Brain microvascular endothelial cell (primary cell): ENCODE results near the gene HNRNPUL2.
"Not testable (repeated sequence)": the region's sequence is repeated elsewhere in the genome, so short reads cannot be mapped to it uniquely, and the experiment has no call there.

Experiments used
- DNase-seq: peaks from one replicate; pipeline ENCODE4 v3.0.0-alpha.2; 2020
- H3K27ac ChIP-seq: fragments of 250-450 bp; sonication (Bioruptor Pico); 2 replicates; pipeline ENCODE4 v1.5.1; 2020; ENCODE audit warnings: mild to moderate bottlenecking, moderate library complexity
- H3K27me3 ChIP-seq: fragments of 250-450 bp; sonication (Bioruptor Pico); replicated peaks from 2 replicates; pipeline ENCODE4 v1.5.1; 2020; ENCODE audit warnings: mild to moderate bottlenecking
- H3K36me3 ChIP-seq: fragments of 250-450 bp; sonication (Bioruptor Pico); replicated peaks from 2 replicates; pipeline ENCODE4 v1.5.1; 2020; ENCODE audit warnings: mild to moderate bottlenecking
- H3K4me3 ChIP-seq: 2 replicates; pipeline ENCODE4 v1.5.1; 2011; ENCODE audit warnings: low read depth, mild to moderate bottlenecking, control low read depth, low read length, moderate library complexity
- CTCF ChIP-seq: IDR thresholded peaks from 2 replicates; pipeline ENCODE4 v1.5.1; 2011; ENCODE audit warnings: low read depth, mild to moderate bottlenecking, moderate library complexity, low read length, control low read depth, inconsistent platforms; ENCODE audit errors: missing control alignments
- in situ Hi-C: cut with HindIII; loops from 2 replicates; pipeline ENCODE4 v1.10.0; 2017; ENCODE audit warnings: low sequenced_read_pairs, low pct_ligation_motif_present

The HNRNPUL2 gene

GRCh38 chr11:62707277-62707861 lies 19.9 kb downstream of the HNRNPUL2 start, which contains the start of the genes BSCL2 and GNG3:
BSCL2 (minus strand) TSS chr11:62707424; CDS start chr11:62707195, 229 bp downstream.
GNG3 (plus strand) TSS chr11:62707676; CDS start chr11:62708296, 620 bp downstream.
- in situ Hi-C loops, result no loop called here
- no peak for TF ChIP-seq CTCF
- peaks cover 20% of the 10 kb centered on the region for H3K36me3 ChIP-seq
- H3K4me3 ChIP-seq, result peak within 1 kb of the TSS; percentile 55
- H3K27ac ChIP-seq, result no peak within 1 kb of the TSS
- H3K27me3 ChIP-seq, result no peaks in the 10 kb centered on the region
- DNase-seq, result no peak

GRCh38 chr11:62706850-62707247 lies 20.4 kb downstream of the HNRNPUL2 start:
- peaks cover 17% of the 10 kb centered on the region for H3K36me3 ChIP-seq
- no peaks in the 10 kb centered on the region for H3K27me3 ChIP-seq
- peak overlapping the region; percentile 55 for H3K4me3 ChIP-seq
- DNase-seq, result no peak
- in situ Hi-C loops, result no loop called here
- H3K27ac ChIP-seq, result no peak overlapping the region
- TF ChIP-seq CTCF, result no peak

- Histone ChIP-seq H3K27ac (peak overlapping the region; percentile 48), H3K27me3 (no peaks in the 10 kb centered on the region), H3K4me3 (peak overlapping the region; percentile 79), H3K36me3 (peaks cover 15% of the 10 kb centered on the region)
- no peak for TF ChIP-seq CTCF
- in situ Hi-C loops, result no loop called here
- peak; percentile 89 for DNase-seq
Observed at GRCh38 chr11:62705880-62706849, 21.1 kb downstream of the HNRNPUL2 start.

GRCh38 chr11:62705413-62705812 lies 21.8 kb downstream of the HNRNPUL2 start:
- TF ChIP-seq CTCF, result no peak
- H3K27ac ChIP-seq, result peak overlapping the region; percentile 48
- no peak for DNase-seq

GRCh38 chr11:62703921-62704320 lies 23.3 kb downstream of the HNRNPUL2 start:
- DNase-seq, H3K4me3 ChIP-seq, in situ Hi-C loops, H3K27me3 ChIP-seq, H3K27ac ChIP-seq: not testable (repeated sequence)
- peaks cover 14% of the 10 kb centered on the region for H3K36me3 ChIP-seq

More at GRCh38 chr11:62705413-62705812, 21.8 kb downstream of the HNRNPUL2 start:
- Histone ChIP-seq H3K4me3 (peak overlapping the region; percentile 79), H3K36me3 (peaks cover 14% of the 10 kb centered on the region), H3K27me3 (no peaks in the 10 kb centered on the region)
- in situ Hi-C loops, result no loop called here

- in situ Hi-C loops, result no loop called here
Observed at GRCh38 chr11:62702246-62702645, 25.0 kb downstream of the HNRNPUL2 start.

More at GRCh38 chr11:62702246-62702645, 25.0 kb downstream of the HNRNPUL2 start:
- no peak for DNase-seq
- no peaks in the 10 kb centered on the region for H3K27me3 ChIP-seq
- no peak for TF ChIP-seq CTCF
- H3K4me3 ChIP-seq, result no peak overlapping the region
- H3K27ac ChIP-seq, result no peak overlapping the region
- peaks cover 14% of the 10 kb centered on the region for H3K36me3 ChIP-seq
